Epithelial cell of alveolus of lung (primary cell): ENCODE results near the gene MARCOL. TPM values are rescaled to one million over a fixed set of nuclear protein-coding genes. Genes with fewer than 3 reads are reported as not detected.

Source experiments
- total RNA-seq: library from RNA; depleted of rRNA; stranded (reverse); fragments of >200 nt; gene quantifications from 2 replicates; pipeline ENCODE4 v1.2.1, GENCODE V29; 2015

MARCOL gene, protein sequence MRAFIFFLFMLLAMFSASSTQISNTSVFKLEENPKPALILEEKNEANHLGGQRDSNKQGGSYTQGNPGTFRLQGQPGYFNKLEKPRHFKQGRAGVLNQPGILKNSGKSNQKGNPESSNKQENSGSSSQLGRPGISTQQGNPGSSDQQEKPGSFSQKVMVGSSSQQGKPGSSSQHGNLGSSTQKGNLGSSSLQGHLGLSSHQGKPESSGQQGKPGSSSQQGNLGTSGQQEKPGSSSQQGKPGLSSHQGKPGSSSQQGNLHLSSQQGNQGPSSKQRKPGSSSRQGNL
- total RNA-seq = not detected in 2 replicates

DNA sequence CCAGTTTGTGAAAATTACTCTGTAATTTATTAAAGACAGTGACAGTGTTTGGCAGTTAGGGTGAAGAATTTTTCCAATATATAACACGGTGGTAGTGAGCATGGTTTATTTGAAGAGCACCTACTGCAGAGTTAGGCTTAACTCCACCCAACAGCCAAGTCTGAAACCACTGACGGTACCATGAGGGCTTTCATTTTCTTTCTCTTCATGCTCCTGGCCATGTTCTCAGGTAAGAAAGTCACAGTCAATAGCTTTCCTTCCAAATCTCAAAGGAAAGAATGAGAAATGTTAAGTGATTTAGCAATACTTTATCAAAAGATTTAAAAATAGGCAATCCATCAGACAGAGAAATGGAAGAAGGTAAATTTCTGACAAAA, at the start of gene MARCOL:
MARCOL (plus strand) TSS at position 108 of the 377 bp plus-strand sequence; CDS start at position 181, 73 bp downstream.

DNA sequence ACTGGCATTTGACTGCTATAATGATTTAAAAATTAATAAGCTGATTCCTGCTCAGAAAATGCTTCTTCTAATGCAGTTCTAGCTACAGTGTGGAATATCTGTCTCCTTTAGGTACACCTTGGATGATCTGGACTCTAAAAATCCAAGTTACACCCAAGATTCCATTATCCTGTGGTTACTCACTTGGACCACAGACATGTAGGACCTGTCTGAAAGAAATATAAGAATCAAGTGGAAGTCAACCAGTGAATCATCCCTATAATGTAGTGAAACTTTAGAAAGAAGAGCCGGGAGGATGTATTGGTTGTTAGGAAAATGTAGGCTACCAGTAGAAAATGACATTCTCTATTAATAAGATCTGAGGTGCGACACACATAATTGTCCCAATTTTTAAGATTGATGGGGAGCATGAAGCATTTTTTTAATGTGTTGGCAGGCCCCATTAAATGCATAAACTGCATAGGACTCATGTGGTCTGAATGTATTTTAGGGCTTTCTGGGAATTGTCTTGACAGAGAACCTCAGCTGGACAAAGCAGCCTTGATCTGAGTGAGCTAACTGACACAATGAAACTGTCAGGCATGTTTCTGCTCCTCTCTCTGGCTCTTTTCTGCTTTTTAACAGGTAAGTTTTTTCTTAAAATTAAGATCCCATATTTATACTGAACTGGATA, 35.7 kb upstream of the MARCOL start, which contains the start of gene SPINK6:
SPINK6 (plus strand) TSS at position 512 of the 673 bp plus-strand sequence; CDS start at position 567, 55 bp downstream.

DNA sequence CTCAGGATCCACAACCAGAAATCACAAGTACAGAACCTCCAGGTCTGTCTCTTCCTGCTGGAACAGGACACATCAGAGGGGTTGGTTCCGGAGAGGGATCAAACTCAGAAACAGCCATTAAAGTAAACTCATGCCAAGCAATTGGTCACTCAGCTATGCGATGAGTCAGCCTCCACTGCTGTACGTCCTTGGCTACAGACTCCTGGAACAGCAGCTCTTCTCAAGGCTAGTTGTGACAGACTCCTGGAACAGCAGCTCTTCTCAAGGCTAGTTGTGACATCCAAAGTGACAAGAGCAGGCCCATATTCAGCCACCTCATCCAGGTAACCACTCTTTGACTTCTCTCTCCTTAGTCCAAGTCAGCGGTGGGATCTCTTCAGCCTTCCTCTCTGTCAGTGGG, 30.2 kb downstream of the MARCOL start, which contains the start of gene SPINK13:
SPINK13 (plus strand) TSS at position 229 of the 400 bp plus-strand sequence. CDS start 1,279 bp downstream, outside the sequence.

Other genes with a start within 250 kb of the MARCOL start
- gene SPINK5, start 174.5 kb upstream of the MARCOL start, total RNA-seq = not detected in 2 replicates
- not detected in 2 replicates for gene SPINK14, start 70.0 kb upstream of the MARCOL start, total RNA-seq
- gene SPINK6, start 35.5 kb upstream of the MARCOL start, total RNA-seq = not detected in 2 replicates
- not detected in 2 replicates for gene SPINK13, start 30.3 kb downstream of the MARCOL start, total RNA-seq
- not detected in 2 replicates for gene SPINK7, start 73.9 kb downstream of the MARCOL start, total RNA-seq
- not detected in 2 replicates for gene SPINK9, start 97.0 kb downstream of the MARCOL start, total RNA-seq
- 25.7 and 51.1 TPM in 2 replicates for gene FBXO38, start 145.4 kb downstream of the MARCOL start, total RNA-seq